ENCODE data around the gene QPCTL. TPM values are rescaled to one million over a fixed set of nuclear protein-coding genes. Genes with fewer than 3 reads are reported as not detected.

Gene QPCTL
- 8.0 TPM for total RNA-seq

DNA sequence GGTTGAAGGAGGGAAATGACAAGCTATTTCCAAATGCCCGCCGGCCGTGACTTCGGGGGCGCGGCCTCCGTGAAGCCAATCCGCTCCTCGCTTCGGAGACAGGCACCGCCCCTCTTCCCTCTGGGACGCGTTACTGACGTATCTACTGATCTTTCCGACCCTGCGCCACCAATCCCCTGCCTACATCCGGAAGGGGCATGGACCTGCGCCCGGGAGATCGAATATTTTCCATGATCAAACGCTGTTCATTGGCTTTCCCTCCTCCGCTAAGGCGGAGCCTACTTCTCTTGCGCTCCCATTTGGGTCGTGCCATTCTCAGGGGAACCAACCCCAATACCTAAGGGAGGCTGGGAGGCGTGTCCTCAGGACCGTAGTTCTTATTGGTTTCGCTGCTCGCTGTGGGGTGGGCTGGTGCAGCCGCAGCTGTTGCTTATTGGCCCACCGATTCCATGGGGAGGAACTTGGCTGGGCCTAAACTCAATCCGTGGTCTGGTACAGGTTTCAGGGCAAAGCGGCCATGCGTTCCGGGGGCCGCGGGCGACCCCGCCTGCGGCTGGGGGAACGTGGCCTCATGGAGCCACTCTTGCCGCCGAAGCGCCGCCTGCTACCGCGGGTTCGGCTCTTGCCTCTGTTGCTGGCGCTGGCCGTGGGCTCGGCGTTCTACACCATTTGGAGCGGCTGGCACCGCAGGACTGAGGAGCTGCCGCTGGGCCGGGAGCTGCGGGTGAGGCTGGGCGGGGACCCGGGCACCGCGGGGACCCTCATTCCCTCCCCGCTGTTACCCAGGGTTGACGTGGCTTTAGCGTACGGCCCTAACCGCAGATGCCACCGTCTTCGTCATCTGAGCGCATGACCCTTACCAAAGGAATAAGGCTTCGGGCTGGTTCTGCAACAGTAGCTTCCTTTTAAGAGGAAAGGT, at the start of gene QPCTL:
Gene QPCTL, plus strand, starts transcription at position 480 of the 919 bp plus-strand sequence. Its CDS starts 38 bp downstream, at position 518.
- peak; percentile 97 for DNase-seq (ENCODE audit: low spot score)

DNA sequence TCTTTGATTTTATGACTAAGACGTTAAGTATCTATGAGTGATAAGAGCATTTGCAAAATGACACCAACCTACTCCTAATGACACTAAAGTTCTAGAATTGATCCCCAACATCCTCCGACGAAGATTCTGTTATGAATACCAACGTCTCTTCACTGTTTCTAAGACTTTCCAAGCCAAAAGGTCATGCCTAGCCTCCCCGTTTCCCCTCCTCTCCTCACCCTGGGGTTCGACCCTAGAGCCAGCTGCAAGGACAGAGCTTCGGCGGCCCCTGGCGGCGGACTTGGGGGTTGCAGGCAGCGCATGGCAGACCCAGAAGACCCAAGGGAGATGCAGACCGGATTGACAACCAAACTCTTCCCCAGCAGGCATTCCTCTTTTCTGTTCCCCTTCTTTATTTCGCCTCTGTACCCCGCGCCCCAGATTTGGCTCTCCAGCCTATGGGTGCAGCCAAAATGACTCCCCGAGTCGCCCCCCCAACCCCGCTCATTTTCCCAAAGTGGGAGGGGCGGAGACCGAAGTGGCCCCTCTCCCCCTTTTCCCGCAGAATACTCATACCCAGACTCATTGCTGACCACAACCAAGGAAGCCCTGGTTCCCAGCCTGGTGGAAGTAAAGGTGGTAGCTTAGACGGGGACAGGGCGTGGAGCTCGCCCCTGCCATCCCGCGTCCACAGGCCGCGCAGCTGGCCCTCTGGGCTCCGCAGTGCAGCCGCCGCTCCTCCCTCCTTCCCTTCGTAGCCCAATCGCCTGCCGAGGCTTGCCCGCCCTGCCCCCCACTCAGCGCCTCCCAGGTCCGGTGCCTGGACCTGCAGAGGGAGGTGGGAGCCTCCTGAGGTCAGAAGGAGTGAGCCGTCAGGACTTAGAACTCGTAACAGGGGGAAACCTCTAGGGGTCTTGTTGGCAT, 49.2 kb upstream of the QPCTL start:
- DNase-seq (ENCODE audit: low spot score), result peak; percentile 88

DNA sequence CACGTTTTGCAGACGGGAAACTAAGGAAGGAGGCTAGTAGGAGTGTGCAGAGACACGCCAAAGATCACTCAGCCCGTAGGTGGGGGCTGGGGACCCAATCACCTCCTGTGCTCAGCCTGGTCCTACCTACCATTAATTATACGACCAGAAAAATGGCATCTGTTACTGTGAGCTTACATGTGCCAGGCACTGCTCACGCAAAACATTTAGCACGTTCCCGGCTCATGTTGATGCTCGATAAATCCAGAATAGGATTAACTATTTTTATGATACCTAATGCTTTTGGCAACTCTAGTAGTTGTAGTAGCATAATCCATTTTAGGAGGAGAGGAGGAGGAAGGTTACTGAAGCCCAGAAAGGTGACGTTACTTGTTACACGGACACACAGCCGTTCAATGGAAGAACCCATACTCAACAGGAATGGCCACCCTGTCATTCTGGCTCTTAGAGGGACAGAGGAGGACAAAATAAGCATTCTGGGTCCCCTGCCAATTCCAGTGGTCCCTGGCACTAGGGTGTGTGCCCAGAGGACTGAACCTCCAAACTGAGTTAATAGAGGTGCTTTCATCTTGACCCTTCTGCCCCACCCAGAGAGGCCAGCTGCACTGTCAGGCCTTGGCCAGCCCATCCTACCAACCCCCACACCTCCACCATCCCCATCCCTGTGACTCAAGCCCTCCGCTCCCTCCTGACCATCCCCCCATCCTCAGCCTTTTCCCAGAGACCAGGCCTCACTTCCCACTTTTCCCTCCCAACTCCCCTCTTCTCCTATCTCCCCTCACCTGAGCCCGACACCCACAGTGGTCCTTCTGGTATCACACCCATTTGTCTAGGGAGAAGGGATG, 48.3 kb upstream of the QPCTL start:
- DNase-seq (ENCODE audit: low spot score), result no peak

DNA sequence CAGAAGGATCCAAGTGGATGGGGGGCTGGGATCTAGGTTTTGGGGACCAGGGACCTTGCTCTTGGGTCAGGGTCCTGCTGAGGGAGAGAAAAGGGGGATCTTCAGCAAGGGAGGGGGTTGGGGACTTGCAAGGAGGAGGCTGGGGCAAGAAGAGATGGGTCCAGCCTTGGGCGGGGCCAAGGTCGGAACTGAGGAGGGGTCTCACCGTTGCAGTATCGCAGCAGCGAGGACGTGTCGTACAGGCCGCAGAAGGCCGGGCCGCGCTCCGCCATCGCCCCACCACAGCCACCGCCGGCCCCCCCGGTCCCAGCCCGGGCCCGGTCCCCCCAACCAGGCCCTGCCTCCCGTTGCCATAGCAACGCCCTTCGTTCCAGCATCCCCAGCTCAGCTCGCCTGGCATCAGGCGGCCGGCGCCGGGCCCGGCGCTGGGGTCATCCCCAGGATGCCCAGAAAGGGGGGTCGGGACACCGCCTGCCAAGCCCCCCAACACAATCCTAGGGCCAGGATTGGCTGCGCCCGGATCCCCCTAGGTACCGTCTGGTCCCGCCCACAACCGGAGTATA, 47.3 kb upstream of the QPCTL start:
- DNase-seq (ENCODE audit: low spot score), result no peak

DNA sequence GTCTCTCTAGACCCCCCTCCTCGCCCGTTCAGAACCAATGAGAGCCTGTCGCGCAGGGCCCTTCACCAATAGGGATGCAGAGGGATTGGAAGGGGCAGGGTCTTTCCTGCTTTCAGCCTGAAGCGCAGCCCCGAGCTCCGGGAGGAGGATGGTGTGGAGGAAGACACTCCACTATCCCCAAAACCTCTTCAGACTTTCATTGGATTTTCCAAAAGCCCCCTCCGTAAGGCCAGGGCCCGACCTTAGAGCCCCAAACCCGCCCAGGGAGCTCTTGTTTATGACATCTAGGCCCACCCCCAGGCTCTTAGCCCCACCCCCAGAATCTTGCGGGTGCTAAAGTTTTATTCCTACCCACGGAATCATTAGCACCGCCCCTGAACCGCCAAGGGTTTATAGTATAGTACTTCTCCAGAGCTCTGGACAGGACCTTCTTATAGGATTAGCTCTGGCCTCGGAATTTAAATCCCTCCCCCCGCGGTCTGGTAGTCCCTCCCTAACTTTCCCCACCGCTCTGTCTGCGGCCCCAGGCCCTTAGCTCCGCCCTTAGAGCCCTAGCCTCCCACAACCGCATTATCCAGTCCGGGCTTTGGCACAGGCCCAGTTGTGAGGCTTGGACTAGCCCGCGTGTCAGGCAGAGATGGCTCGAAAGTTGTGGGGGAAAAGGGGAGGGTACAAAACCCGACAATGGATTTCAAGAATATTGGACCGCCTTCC, 46.7 kb upstream of the QPCTL start:
- DNase-seq (ENCODE audit: low spot score), result peak; percentile 85

DNA sequence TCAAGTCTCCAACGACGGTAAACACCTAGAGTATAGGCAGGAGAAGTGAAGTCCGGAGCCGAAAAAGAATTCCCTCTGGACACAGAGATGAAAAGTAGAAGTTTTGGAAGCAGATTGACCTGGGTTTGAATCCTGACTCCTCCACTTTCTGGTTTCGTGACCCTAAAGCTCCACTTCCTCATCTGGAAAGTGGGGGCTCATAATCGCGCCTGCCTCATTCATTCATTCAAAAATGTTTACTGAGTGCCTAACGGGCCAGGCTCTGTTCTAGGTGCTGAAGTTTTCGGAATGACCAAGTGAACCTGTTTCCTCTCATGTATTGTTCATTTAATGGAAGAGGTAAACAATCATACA, 46.1 kb upstream of the QPCTL start:
- no peak for DNase-seq (ENCODE audit: low spot score)

DNA sequence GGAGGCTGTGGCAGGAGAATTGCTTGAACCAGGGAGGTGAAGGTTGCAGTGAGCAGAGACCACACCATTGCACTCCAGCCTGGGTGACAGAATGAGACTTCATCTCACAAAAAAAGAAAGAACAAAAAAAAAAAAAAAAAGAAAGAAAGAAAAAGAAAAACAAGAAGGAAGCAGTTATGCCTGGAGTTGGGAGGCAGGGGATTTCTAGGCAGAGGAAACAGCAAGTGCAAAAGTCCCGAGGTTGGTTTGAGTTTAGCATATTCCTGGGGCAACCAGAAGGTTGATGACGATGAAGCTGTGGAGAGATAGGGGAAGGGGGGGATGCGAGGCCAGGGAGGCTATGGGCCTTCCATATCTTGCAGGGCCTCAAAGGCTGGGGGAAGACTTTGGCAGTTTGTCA, 41.7 kb upstream of the QPCTL start:
- DNase-seq (ENCODE audit: low spot score), result no peak

DNA sequence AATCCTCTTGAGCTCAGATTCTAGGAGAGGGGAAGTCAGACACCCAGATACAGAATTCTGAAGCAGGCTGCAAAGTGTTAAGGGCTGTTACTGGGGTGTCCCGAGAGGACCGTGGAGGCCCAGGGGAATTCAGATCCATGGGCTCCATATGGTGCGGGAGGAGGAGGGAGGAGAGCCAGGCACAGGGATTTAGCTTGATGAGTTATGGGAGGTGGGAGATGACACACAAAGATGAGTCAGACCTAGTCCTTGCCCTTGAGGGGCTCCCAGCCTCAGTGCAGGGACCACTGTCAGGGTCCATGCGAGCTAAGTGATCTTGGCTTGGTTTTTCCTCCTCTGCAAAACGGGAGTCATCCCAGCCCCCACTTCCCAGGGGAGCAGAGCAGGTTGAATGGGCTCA, 38.8 kb upstream of the QPCTL start:
- DNase-seq (ENCODE audit: low spot score), result no peak

DNA sequence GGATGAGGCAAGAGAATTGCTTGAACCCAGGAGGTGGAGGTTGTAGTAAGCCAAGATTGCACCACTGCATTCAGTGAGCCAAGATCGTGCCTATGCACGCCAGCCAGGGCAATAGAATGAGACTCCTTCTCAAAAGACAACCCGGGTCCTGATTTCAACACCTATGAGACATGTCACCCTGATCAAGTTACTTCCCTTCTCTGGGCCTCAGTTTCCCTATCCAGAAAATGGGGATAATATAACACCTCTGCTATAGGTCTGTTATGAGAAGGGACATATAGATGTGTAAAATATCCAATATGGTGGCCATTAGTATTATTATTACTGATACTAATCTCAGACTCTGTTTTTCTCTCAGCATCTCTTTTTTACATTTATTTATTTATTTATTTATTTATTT, 37.4 kb upstream of the QPCTL start:
- DNase-seq (ENCODE audit: low spot score), result no peak

DNA sequence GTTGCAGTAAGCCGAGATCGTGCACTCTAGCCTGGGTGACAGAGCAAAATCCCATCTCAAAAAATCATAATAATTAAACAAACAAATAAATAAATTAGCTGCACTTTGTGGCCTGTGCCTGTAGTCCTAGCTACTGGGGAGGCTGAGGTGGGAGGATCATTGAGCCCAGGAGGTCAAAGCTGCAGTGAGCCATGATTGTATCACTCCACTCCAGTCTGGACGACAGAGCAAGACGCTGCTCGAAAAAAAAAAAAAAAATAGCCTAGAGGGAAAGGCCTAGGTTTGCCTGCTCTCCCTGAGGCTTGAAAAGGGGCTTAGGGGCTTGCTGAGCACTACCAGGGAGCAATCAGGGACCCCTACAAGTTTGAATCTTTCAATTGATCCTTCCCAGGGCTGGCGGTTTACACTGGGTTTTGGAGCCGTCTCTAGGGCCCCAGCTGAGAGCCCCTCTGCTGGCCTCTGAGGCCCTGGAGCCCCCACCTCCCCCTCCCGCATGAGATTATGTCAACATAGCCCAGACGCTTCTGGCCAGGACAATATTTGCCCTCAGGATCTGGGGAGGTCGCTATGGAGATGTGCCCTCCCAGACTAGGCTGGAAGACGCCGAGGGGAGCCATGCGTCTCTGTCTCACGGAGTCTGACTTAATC, 34.8 kb upstream of the QPCTL start:
- no peak for DNase-seq (ENCODE audit: low spot score)

DNA sequence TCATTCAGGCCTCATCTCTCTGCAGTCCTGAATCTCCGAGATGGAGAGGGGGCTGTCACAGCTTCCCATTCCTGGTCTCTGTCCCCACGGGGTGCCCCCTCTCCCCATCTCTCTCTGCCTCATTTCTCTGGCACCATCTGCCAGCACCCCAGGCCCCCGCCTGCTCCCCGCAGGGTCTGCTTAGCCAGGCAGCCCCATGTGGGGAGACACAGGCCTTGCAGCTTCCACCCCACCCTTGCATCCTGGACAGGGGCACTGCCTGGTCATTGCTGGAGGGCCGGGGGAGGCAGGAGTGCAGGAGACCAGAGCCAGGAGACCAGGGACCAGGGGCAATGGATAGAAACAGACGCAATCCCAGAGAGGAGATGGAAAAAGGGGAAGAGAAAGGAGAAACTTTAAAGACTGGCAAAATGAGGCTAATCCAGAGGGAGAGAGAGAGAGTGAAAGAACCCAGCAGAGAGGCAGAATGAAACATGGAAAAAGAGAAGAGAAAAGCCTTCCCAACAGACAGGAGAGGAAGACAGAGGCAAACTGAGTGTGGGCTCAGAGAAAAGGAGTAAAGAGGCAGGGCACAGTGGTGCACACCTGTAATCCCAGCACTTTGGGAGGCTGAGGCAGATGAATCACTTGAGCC, 33.3 kb upstream of the QPCTL start:
- no peak for DNase-seq (ENCODE audit: low spot score)

DNA sequence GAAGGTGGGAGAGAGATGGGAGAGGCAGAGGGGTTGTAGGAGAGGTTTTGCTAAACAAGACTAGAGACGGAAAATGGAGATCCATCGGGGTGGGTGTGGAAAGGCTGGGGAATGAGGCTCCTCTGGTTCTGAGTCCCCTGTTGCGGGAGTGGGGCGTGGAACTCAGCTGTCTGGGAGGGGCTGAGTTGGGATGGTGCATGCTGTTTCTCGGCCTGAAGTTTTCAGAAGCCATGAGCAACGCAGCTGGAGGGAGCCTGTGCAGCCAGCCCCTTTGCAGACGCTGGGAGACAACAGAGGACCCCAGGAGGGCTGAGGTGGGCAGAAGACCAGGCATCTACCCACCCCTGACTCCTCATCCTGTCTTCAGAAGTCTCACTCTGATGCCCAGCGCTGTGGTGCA, 31.8 kb upstream of the QPCTL start:
- no peak for DNase-seq (ENCODE audit: low spot score)

DNA sequence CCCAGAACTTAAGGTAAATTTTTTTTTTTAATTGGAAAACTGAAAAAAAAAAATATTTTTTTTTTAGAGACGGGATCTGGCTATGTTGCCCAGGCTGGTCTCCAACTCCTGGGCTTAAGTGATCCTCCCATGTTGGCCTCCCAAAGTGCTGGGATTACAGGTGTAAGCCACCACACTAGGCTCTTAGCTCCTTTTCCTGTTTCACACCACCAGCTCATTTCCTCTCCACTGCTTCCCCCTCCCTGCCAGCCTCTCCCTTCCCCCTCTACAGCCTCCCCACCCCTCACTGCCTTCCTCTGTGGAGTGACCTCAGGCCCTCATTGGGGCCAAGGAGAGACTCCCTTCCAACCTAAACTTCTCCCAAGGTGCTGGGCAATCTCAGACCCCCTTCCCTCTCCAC, 28.7 kb upstream of the QPCTL start:
- DNase-seq (ENCODE audit: low spot score), result no peak

DNA sequence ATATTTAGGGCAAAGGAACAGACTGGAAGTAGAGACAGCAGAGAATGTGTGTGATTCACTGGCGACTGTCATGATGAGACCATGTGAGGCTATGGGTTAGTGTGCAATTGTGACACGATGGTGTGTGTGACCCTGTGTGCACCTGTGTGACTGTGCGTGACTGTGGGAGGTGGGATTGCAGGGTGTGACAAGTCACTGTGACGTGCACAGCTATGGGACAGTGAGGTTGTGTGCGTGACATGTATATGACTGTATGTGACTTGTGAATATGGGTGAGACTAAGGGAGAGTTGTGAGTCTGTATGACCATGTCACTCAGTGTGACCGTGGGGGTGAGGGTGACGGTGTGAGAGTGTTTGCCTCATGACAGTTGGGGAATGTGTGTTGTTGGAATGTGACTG, 27.9 kb upstream of the QPCTL start:
- no peak for DNase-seq (ENCODE audit: low spot score)

DNA sequence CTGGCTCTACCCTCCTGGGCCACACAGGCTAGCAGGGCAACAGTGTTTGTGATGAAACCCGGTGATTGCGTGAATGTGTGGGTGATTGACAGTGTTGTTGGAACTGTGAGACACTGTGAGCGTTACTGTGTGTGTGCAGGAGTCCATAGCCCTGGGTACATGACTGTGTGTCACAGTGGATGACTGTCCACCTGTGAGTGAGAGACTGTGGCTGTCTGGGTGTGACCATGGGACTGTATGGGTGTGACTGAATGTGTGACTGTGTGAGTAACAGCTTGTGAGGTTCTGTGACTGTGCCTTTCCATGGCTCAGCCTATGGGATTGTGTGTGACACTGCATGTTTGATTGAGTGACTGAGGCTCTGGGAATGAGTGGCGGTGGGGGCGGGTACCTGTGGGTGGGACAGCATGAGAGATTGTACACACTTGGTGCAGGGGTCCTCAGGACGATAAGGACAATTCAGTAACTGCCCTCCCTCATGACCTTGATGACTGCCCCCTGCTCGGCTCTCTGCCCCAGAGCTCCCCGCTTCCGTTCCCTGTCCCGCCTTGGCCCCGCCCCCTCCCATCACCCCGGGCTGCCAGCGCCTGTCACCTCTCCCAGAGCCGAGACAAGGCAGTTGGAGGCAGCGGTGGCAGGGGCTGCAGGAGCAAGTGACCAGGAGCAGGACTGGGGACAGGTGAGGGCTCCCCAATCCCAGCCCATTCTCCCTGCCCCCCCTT, 24.7 kb upstream of the QPCTL start, which contains the start of gene GIPR:
Gene GIPR, plus strand, starts transcription at position 602 of the 722 bp plus-strand sequence. CDS start 1,300 bp downstream, outside the sequence.
- peak; percentile 37 for DNase-seq (ENCODE audit: low spot score)

DNA sequence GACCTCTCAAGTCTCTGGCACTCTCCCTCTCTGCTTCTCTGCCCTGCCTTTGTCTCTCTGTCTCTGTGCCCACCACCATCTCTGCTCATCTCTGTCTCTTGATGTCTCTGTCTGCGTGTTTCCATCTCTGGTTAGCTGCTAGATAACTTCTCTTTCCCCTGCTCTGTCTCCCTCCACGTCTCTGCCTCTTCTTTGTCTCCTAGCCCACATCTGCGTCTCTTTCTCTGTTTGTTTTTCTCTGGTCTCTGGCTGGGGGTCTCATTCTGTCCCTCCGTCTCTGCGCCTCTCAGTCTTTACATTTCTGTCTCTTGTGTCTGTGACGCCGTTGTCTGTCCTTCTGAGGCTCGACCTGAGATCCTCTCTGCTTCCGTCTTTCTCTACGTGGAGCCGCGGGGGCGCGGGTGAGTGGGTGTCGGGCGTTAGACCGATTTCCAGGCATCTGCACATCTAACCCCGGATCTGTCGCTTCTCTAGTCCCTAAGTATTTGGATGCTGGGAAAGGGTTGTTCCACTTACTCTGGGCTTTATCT, 24.1 kb upstream of the QPCTL start:
- no peak for DNase-seq (ENCODE audit: low spot score)

DNA sequence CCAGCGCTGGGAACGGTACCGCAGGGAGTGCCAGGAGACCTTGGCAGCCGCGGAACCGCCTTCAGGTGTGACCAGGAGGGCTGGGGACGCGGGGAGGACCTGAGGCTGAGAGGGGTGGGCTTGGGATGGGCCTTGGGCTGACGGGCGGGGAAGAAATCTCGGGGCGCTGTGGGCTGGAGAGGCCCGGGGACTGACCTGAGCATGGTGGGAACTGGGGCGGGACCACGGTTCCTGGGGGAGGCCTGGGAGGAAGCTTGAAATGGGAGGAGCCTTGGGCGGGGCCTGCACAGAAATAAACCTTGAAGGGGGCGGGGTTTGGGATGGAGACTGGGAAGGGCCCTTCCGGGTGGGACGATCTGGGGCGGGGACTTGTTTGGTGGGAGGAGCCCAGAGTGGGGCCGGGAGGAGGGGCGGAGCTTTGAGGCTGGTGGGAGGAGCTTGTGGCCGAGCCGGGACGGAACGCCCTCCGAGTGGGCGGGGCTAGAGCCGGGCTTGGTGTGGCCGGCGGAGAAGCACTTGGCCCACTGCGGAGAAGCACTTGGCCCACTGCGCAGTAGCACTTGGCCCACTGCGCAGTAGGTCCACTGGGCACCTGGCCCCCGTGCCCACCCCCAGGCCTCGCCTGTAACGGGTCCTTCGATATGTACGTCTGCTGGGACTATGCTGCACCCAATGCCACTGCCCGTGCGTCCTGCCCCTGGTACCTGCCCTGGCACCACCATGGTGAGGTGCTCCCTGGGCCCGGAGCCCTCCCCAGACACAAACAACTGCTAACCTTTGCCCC, 21.6 kb upstream of the QPCTL start:
- DNase-seq (ENCODE audit: low spot score), result peak; percentile 88

DNA sequence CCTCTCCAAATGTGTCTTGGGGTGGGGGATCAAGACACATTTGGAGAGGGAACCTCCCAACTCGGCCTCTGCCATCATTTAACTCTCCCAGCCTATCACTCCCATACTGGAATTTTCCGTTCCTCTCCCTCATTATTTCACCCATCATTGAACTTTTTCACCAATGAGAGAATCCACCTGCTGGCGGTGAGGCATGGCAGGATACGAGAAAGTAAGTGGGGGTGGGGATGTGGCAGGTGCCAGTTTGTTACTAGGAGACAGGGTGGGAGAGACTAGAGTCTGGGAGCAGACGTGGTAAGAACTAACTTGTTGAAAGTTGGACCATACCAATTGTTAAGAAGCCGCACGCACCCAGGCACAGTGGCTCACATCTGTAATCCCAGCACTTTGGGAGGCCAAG, 17.5 kb upstream of the QPCTL start:
- DNase-seq (ENCODE audit: low spot score), result no peak
